A673 (cell line): Measurements from ENCODE around the gene LSM11.

ENCODE experiments used
- CTCF ChIP-seq: fragments of 300-800, 200-600 bp; sonication (generic); conservative IDR thresholded peaks from 2 replicates; pipeline ENCODE4 v1.5.1; 2017; ENCODE audit warnings: low read depth, mild to moderate bottlenecking, antibody characterized with exemption, low read length, moderate library complexity, mixed read lengths
- EZH2 ChIP-seq: fragments of 200-600 bp; sonication (generic); IDR thresholded peaks from 2 replicates; pipeline ENCODE4 v1.6.1; 2017; ENCODE audit warnings: borderline replicate concordance, low read depth, mild to moderate bottlenecking, mixed read lengths, antibody characterized with exemption, low read length; ENCODE audit not compliant: poor library complexity, severe bottlenecking

- TF ChIP-seq CTCF, result no peak
- TF ChIP-seq EZH2, result no peak
Observed at GRCh38 chr5:157766902-157767301, 23.4 kb downstream of the LSM11 start.
